ENCODE results near the gene RNFT2.

The RNFT2 gene

DNA sequence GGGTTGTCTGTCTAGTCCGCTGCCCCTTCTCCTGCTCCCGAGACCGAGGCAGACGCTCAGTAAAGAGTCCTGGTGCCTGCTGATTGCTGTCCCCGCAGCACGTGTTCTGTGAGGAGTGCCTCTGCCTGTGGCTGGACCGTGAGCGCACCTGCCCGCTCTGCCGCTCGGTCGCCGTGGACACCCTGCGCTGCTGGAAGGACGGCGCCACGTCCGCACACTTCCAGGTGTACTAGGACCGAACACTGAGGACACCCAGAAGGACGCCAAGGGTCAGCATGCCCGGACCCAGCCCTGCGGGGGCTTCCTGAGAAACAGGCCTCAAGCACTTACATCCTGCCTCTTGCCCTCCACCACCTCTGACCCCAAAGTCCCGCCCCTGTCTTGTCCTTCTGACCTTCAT lies 111.1 kb downstream of the RNFT2 start:
- no peaks in the 10 kb centered on the region for H3K36me3 ChIP-seq (ENCODE audit: control insufficient read depth in 2 of 2, insufficient read depth in 1 of 2, low read length in 2 of 2)
- no peak overlapping the region for H3K4me3 ChIP-seq (ENCODE audit: low read depth, low read length)
- no peak overlapping the region for H3K27ac ChIP-seq (ENCODE audit: extremely low read depth, low read depth, low read length)
- TF ChIP-seq ZSCAN16 (tag by site-specific recombination; IDR thresholded peaks at IDR 0.05) (no peak), ZNF777 (tag by site-specific recombination; IDR thresholded peaks at IDR 0.05; ENCODE audit: borderline replicate concordance) (no peak), EGR2 (tag by site-specific recombination; IDR thresholded peaks at IDR 0.05; ENCODE audit: low read depth) (no peak), BCL11A (tag by site-specific recombination; IDR thresholded peaks at IDR 0.05; ENCODE audit: low read depth) (no peak), ZNF544 (tag by site-specific recombination; IDR thresholded peaks at IDR 0.05) (no peak), KLF9 (tag by site-specific recombination; IDR thresholded peaks at IDR 0.05; ENCODE audit: low read depth) (no peak), TRIM28 (IDR thresholded peaks at IDR 0.05; ENCODE audit: borderline replicate concordance, low read length) (no peak), ZNF335 (tag by site-specific recombination; conservative IDR thresholded peaks at IDR 0.05) (no peak), ZNF223 (tag by site-specific recombination; IDR thresholded peaks at IDR 0.05) (no peak), ZNF19 (tag by site-specific recombination; IDR thresholded peaks at IDR 0.05; ENCODE audit: low read depth) (no peak), ZNF555 (tag by site-specific recombination; conservative IDR thresholded peaks at IDR 0.05) (no peak), ZBTB20 (tag by site-specific recombination; IDR thresholded peaks at IDR 0.05) (no peak), ZNF785 (tag by site-specific recombination; IDR thresholded peaks at IDR 0.05) (no peak), ZIC2 (tag by site-specific recombination; IDR thresholded peaks at IDR 0.05) (no peak), ZNF626 (tag by site-specific recombination; IDR thresholded peaks at IDR 0.05) (no peak)
- TF ChIP-seq, protein P1, sequence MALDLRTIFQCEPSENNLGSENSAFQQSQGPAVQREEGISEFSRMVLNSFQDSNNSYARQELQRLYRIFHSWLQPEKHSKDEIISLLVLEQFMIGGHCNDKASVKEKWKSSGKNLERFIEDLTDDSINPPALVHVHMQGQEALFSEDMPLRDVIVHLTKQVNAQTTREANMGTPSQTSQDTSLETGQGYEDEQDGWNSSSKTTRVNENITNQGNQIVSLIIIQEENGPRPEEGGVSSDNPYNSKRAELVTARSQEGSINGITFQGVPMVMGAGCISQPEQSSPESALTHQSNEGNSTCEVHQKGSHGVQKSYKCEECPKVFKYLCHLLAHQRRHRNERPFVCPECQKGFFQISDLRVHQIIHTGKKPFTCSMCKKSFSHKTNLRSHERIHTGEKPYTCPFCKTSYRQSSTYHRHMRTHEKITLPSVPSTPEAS (tag by site-specific recombination; IDR thresholded peaks at IDR 0.05), result no peak
- ChIA-PET CTCF (no interaction called here), POLR2A (no interaction called here)
- H3K9me3 ChIP-seq (ENCODE audit: control insufficient read depth, insufficient read depth, low read depth, low read length), result no peaks in the 10 kb centered on the region
- H3K4me1 ChIP-seq (ENCODE audit: control insufficient read depth, insufficient read depth, low read length), result no peaks in the 10 kb centered on the region

DNA sequence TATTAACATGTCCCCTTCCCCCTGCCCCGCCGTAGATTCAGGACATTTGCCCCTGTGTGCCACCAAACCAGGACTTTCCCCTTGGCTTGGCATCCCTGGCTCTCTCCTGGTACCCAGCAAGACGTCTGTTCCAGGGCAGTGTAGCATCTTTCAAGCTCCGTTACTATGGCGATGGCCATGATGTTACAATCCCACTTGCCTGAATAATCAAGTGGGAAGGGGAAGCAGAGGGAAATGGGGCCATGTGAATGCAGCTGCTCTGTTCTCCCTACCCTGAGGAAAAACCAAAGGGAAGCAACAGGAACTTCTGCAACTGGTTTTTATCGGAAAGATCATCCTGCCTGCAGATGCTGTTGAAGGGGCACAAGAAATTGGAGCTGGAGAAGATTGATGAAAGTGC lies 114.2 kb downstream of the RNFT2 start:
- Histone ChIP-seq H3K4me3 (ENCODE audit: low read depth, low read length) (no peak overlapping the region), H3K27ac (ENCODE audit: extremely low read depth, low read depth, low read length) (no peak overlapping the region), H3K36me3 (ENCODE audit: control insufficient read depth in 2 of 2, insufficient read depth in 1 of 2, low read length in 2 of 2) (no peaks in the 10 kb centered on the region), H3K9me3 (ENCODE audit: control insufficient read depth, insufficient read depth, low read depth, low read length) (no peaks in the 10 kb centered on the region), H3K4me1 (ENCODE audit: control insufficient read depth, insufficient read depth, low read length) (no peaks in the 10 kb centered on the region)
- POLR2A ChIA-PET, result no interaction called here
- CTCF ChIA-PET, result interaction anchor here (0.6 to 0.8 kb wide), 2 partner anchors 11 to 319 kb away, joined by 3 to 5 read pairs; no protein-coding TSS in a partner anchor
- TF ChIP-seq MYNN (tag by site-specific recombination; IDR thresholded peaks at IDR 0.05; ENCODE audit: borderline replicate concordance) (no peak), ZNF266 (tag by site-specific recombination; IDR thresholded peaks at IDR 0.05; ENCODE audit: low read depth) (no peak), EGR2 (tag by site-specific recombination; IDR thresholded peaks at IDR 0.05; ENCODE audit: low read depth) (no peak), ZNF792 (tag by site-specific recombination; IDR thresholded peaks at IDR 0.05) (no peak), MEIS1 (CRISPR knock-in tag; IDR thresholded peaks at IDR 0.05; ENCODE audit: borderline replicate concordance) (no peak), ZNF558 (tag by site-specific recombination; IDR thresholded peaks at IDR 0.05) (no peak), ZNF629 (tag by site-specific recombination; IDR thresholded peaks at IDR 0.05) (no peak), ZNF843 (tag by site-specific recombination; IDR thresholded peaks at IDR 0.05) (no peak), ZNF10 (tag by site-specific recombination; IDR thresholded peaks at IDR 0.05) (no peak), SP2 (tag by site-specific recombination; IDR thresholded peaks at IDR 0.05) (no peak), FEZF1 (tag by site-specific recombination; IDR thresholded peaks at IDR 0.05) (no peak)
- TF ChIP-seq, protein P2, sequence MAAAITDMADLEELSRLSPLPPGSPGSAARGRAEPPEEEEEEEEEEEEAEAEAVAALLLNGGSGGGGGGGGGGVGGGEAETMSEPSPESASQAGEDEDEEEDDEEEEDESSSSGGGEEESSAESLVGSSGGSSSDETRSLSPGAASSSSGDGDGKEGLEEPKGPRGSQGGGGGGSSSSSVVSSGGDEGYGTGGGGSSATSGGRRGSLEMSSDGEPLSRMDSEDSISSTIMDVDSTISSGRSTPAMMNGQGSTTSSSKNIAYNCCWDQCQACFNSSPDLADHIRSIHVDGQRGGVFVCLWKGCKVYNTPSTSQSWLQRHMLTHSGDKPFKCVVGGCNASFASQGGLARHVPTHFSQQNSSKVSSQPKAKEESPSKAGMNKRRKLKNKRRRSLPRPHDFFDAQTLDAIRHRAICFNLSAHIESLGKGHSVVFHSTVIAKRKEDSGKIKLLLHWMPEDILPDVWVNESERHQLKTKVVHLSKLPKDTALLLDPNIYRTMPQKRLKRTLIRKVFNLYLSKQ (tag by site-specific recombination; IDR thresholded peaks at IDR 0.05; ENCODE audit: borderline replicate concordance), result no peak
- TF ChIP-seq, protein P3, sequence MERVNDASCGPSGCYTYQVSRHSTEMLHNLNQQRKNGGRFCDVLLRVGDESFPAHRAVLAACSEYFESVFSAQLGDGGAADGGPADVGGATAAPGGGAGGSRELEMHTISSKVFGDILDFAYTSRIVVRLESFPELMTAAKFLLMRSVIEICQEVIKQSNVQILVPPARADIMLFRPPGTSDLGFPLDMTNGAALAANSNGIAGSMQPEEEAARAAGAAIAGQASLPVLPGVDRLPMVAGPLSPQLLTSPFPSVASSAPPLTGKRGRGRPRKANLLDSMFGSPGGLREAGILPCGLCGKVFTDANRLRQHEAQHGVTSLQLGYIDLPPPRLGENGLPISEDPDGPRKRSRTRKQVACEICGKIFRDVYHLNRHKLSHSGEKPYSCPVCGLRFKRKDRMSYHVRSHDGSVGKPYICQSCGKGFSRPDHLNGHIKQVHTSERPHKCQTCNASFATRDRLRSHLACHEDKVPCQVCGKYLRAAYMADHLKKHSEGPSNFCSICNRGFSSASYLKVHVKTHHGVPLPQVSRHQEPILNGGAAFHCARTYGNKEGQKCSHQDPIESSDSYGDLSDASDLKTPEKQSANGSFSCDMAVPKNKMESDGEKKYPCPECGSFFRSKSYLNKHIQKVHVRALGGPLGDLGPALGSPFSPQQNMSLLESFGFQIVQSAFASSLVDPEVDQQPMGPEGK (tag by site-specific recombination; IDR thresholded peaks at IDR 0.05), result no peak
- TF ChIP-seq, protein P4, sequence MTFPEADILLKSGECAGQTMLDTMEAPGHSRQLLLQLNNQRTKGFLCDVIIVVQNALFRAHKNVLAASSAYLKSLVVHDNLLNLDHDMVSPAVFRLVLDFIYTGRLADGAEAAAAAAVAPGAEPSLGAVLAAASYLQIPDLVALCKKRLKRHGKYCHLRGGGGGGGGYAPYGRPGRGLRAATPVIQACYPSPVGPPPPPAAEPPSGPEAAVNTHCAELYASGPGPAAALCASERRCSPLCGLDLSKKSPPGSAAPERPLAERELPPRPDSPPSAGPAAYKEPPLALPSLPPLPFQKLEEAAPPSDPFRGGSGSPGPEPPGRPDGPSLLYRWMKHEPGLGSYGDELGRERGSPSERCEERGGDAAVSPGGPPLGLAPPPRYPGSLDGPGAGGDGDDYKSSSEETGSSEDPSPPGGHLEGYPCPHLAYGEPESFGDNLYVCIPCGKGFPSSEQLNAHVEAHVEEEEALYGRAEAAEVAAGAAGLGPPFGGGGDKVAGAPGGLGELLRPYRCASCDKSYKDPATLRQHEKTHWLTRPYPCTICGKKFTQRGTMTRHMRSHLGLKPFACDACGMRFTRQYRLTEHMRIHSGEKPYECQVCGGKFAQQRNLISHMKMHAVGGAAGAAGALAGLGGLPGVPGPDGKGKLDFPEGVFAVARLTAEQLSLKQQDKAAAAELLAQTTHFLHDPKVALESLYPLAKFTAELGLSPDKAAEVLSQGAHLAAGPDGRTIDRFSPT (tag by site-specific recombination; IDR thresholded peaks at IDR 0.05), result no peak
